Esophagus squamous epithelium (tissue), 4 donors: ENCODE data around the gene CFAP77.

Source experiments
- POLR2A ChIP-seq, 4 donors: fragments of 450-650 bp; IDR thresholded peaks; one replicate each; pipeline ENCODE4 v1.6.1; 2017; ENCODE audit warnings: antibody characterized with exemption in 4 of 4, mild to moderate bottlenecking in 4 of 4, moderate library complexity in 3 of 4
- TF ChIP-seq, protein P1 (sequence below), 6 experiments: fragments of 450-650 bp in 4 of 6; fragments of 200-600 bp in 2 of 6; sonication (generic) in 2 of 6; IDR thresholded peaks; one replicate each; pipeline ENCODE4 v1.5.1; 2016 to 2019; ENCODE audit warnings: antibody characterized with exemption in 6 of 6, mild to moderate bottlenecking in 4 of 6, moderate library complexity in 4 of 6

DNA sequence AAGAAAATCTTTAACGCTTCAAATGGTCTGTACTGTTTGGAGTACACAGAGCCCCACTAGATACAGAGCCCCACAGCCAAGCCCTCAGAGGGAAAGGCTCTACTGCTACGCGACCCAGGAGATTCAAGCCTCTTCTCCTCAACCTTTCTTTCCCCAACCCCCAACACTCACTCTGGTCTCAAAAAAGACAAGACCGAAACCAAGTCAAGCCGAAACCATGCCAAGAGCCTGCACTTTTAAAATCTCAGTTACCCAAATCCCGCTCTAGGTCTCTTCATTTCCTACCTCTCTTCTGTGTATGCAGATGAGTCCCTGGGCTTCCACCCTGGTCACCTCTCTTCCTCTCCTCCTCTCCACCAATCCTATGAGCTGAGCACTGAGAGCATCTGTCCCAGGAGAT, 204.3 kb downstream of the CFAP77 start:
- TF ChIP-seq, protein P1, sequence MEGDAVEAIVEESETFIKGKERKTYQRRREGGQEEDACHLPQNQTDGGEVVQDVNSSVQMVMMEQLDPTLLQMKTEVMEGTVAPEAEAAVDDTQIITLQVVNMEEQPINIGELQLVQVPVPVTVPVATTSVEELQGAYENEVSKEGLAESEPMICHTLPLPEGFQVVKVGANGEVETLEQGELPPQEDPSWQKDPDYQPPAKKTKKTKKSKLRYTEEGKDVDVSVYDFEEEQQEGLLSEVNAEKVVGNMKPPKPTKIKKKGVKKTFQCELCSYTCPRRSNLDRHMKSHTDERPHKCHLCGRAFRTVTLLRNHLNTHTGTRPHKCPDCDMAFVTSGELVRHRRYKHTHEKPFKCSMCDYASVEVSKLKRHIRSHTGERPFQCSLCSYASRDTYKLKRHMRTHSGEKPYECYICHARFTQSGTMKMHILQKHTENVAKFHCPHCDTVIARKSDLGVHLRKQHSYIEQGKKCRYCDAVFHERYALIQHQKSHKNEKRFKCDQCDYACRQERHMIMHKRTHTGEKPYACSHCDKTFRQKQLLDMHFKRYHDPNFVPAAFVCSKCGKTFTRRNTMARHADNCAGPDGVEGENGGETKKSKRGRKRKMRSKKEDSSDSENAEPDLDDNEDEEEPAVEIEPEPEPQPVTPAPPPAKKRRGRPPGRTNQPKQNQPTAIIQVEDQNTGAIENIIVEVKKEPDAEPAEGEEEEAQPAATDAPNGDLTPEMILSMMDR (IDR thresholded peaks at IDR 0.05) = no peak
- TF ChIP-seq POLR2A (IDR thresholded peaks at IDR 0.05) = no peak
